Left kidney (tissue), 2 donors: ENCODE data around the gene DCAF10. TPM values are rescaled to one million over a fixed set of nuclear protein-coding genes. Genes with fewer than 3 reads are reported as not detected.
A peak's percentile ranks its signal among the peaks of the same experiment; 100 is the strongest.
"Not testable (repeated sequence)": the region's sequence is repeated elsewhere in the genome, so short reads cannot be mapped to it uniquely, and the experiment has no call there.

ENCODE experiments used
- DNase-seq: peaks from one replicate; pipeline ENCODE4 v3.0.0-alpha.2; 2013
- polyA plus RNA-seq: library from polyadenylated mRNA; unstranded; fragments of 120-200 nt; gene quantifications from one replicate; pipeline ENCODE4 v1.2.1, GENCODE V29; 2013; ENCODE audit not compliant: insufficient read length

Gene DCAF10
- polyA plus RNA-seq, 1 donor, result 43.7 TPM

DNA sequence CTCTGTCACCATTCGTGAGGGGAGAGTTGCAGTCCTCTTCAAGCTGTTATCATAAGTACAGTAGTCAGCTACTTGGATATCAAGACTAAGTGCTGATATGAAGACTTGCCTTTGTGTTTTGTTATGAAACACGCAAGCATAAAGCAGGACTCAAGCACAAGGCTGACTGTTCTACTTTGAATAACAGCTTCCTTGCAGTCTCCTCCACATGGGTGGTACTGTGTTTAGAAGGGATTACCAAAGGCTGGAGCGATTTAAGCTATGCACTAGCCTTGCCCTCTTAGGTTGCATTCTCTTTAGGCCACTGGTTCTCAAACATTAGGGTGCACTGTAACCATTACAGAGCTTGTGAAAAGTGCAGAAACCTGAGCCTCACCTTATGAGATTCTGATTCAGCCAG is 61.9 kb downstream of the DCAF10 start:
- no peak for DNase-seq

DNA sequence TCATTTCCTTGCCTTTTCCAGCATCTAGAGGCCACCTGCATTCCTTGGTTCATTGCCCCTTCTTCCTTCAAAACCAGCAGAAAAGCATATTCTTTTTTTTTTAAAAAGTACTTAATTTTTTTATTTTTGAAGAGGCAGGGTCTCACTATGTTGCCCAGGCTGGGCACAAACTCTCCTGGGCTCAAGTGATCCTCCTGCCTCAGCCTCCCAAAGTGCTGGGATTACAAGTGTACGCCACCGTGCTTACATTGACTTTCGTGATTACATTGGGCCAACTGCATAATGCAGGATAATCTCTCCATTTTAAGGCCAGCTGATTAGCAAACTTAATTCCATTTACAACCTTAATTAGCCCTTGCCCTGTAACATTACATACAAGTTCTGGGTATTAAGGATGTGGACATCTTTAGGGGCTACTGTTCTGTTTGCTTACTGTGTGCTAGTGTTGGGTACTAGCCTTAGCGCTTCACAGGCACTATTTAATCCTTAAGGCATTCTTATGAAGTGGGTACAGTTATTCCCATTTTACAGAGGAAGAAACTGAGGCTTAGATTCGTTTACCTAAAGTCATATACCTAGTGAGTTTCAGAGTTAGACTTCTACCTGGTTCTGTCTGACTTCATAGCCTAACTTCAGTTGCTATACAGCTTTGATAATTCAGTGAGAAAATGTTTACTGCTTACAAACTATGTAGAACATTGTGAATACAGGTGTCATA is 69.6 kb downstream of the DCAF10 start:
- no peak for DNase-seq

DNA sequence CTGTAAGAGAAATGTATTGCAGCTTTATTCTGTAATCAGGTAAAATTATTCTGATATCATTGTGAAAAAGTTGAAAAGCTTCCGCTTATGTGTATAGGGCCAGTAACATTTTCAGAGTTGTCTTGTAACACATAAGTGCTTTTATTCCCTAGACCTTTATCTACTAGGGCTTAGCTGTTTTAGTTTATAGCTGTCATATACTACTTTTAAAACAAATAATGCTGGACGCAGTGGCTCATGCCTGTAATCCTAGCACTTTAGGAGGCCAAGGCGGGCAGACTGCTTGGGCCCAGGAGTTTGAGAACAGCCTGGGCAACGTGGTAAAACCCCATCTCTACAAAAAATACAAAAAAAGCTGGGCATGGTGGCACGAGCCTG is 70.2 kb downstream of the DCAF10 start:
- no peak for DNase-seq

DNA sequence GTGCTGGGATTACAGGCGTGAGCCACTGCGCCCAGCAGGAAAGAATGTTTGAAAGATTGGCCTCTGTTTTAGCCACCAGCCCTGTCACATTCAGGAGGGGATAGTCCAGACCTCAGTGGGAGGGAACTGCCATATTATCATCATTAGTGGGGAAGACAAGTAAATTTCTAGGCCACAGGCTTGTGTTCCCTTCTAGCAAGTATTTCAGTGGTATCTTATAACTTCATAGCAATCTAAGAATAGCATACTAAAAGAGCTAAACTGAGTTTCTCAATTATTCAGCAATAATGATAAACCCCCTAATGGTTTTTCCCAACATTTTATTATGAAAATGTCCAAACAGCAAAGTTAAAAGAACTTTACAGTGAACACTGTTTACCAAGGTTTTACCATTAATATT is 73.4 kb downstream of the DCAF10 start:
- DNase-seq, result no peak

DNA sequence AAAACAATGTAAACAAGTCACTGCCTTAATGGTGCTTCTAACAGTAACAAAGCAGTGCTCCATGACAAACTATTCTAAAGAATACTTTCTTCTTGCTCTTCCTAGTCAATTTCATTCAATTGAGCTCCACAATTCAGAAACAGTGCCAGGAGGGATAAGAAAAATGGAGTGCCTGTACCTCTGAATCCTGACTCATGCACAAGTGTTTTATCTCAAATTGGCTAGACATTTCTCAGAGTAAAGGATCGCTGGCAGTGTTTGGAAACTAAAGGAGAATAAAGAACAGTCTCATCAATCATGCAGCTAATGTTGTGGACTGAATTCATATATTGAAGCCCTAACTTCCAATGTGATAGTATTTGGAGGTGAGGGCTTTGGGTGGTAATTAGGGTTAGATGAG is 75.8 kb downstream of the DCAF10 start:
- DNase-seq, result no peak

- no peak for DNase-seq
Measured at GRCh38 chr9:37880916-37881479, 80.4 kb downstream of the DCAF10 start.

DNA sequence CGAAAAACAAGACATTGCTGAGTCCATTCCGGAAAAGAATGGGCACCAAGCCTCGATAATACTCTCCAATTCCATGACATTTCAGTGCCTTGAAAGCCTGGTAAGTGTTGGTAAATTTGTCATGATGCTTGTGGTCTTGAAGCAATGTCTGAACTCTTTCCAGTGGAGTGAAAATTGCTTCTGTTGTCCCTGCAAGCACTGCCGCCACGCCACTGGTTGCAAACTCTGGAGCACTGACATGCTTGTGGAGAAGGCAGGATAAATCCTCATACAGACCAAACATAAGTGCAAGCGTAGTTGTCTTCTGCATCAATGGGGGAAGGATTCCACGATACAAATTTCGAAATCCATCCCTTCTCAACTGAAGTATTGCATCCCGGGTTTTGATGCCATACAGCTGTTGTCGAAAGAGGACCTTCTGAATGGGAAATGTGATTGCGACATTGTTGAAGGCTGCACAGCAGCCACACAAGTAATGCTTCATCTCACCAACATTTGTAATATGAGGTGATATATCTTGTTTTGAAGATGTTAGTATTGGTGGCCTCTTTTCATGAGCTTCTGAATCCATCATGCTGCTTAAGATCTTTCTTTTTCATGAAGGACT is 87.5 kb downstream of the DCAF10 start:
- not testable (repeated sequence) for DNase-seq

GRCh38 chr9:37889536-37889935 is 88.9 kb downstream of the DCAF10 start:
- DNase-seq, result no peak

- DNase-seq, result not testable (repeated sequence)
Measured at GRCh38 chr9:37891042-37891441, 90.4 kb downstream of the DCAF10 start.

GRCh38 chr9:37892063-37892462 is 91.5 kb downstream of the DCAF10 start:
- DNase-seq, result no peak

DNA sequence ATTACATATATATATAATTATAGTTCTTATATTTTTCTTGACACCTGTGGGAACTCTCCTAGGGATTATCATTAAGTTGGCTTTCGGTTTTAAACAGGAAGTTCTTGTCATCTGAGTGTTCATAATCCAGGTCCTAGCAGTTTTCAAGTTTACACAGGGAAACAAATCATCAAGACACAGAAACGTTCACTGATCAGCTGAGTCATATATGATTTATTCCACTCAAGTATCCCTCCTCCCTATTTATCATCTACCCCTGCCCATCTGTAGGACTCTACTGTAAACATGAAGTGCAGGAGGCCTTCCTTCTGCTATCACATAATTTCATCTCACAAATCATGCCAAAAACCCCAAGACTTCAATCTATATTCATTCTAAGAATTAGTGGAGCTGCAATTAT is 97.1 kb downstream of the DCAF10 start:
- DNase-seq, result no peak

- no peak for DNase-seq
Measured at GRCh38 chr9:37899041-37899440, 98.4 kb downstream of the DCAF10 start.

DNA sequence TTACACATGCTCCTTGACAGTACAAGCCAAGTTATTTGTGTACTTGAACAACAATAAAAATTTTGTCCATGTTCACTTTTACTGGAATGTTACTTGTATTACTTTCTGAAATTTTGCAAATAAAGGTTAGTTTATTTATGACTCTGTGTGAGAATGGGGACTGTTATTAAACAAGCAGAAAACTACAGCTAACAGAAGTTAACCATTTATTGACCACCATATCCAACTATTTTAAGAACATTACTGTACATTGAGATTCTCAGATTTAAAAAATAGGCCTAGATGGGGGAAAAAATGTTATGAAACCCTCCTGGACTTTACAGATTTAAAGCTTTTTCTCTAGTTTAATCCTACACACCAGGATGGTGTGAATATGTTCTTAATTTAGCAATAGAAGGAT is 101.5 kb downstream of the DCAF10 start:
- DNase-seq, result no peak

GRCh38 chr9:37902796-37903646 is 102.4 kb downstream of the DCAF10 start:
- no peak for DNase-seq

DNA sequence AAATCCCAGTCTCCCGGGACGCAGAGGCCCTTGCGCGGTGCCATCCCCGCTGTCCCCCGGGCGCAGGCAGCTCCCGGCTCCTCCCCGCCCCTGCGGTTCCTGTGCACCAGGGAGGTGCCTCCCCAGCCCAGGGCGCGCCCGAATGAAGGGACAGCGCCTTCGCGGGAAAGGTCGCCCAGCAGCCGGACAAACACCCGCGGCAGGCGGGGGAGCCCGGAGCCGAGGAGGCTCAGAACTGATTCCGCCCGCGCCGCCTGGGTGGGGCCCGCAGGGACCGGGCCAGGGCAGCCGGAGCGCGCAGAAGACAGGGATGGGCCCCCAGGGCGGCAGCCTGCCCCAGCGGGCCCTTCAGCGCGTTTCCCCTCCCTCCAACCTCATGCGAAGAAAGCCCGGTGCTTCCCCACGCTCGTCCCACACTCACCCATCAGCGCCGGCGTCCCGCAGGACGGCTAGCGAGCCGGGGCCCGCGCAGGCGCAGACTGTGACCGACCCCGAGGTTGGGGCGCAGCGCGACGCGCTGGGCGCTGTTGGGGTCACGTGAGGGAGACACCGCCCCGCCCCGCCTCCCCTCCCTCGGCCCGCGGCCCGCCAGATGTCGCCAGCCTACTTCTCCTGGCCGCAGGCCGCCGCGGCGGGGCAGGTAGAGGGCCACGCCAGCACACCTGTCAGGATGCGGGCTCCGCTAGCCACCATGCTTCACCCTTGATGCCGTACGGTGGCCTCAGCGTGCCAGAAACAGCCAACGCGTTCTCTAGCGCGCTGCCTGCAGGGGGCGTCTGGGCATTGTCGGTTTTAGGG is 103.2 kb downstream of the DCAF10 start, which contains the start of gene SLC25A51:
SLC25A51 (minus strand) TSS at position 481 of the 798 bp plus-strand sequence. CDS start 15,577 bp downstream, outside the sequence.
- DNase-seq, result peak; percentile 96

GRCh38 chr9:37904445-37905130 is 104.0 kb downstream of the DCAF10 start:
- DNase-seq, result no peak

DNA sequence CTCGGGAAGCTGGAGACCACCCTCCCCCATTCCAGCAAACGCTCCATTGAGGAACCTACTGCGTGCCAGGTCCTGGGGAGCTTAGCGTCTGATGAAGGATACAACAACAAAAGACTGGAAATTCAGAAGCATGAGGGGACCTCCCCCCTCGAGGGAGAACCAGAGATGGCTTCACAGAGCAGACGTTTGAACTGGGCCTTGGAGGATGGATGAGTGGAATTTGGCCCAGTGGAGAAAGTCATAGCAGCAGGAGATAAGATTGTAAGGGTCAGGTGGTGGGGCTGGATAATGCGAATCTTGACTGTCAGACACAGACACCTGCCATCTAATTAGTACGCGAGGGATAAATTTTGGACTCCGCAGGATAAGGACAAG is 104.5 kb downstream of the DCAF10 start:
- no peak for DNase-seq

DNA sequence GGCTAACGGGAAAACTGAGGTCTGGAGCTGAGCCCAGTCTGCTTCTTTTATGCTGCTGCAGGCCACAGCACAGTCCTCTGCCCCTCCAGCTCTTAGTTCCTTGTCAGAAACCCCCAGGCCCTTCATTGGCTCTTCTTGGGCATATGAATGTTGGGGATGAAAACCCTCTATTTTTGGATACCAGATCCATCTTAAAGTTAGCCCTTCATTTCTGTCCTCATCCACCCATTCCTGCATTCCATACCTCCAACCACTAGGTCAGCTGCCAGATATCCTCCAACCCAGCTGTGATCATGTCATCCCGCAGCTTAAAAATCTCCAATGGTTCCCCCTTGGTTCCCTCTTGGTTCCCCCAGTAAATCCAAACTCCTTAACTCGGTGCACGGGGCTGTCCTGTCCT is 105.2 kb downstream of the DCAF10 start:
- no peak for DNase-seq

- no peak for DNase-seq
Measured at GRCh38 chr9:37906312-37907239, 106.0 kb downstream of the DCAF10 start.

- DNase-seq, result no peak
Measured at GRCh38 chr9:37908283-37908682, 107.7 kb downstream of the DCAF10 start.
